AML-193 (cell line): ENCODE measurements around the gene IGFBP1.
"Not testable (repeated sequence)": the region's sequence is repeated elsewhere in the genome, so short reads cannot be mapped to it uniquely, and the experiment has no call there.

Experiments
- DNase-seq, 2 experiments: peaks; one replicate each; lab custom pipeline; 2025; lab: John Stamatoyannopoulos, UW

The IGFBP1 gene

DNA sequence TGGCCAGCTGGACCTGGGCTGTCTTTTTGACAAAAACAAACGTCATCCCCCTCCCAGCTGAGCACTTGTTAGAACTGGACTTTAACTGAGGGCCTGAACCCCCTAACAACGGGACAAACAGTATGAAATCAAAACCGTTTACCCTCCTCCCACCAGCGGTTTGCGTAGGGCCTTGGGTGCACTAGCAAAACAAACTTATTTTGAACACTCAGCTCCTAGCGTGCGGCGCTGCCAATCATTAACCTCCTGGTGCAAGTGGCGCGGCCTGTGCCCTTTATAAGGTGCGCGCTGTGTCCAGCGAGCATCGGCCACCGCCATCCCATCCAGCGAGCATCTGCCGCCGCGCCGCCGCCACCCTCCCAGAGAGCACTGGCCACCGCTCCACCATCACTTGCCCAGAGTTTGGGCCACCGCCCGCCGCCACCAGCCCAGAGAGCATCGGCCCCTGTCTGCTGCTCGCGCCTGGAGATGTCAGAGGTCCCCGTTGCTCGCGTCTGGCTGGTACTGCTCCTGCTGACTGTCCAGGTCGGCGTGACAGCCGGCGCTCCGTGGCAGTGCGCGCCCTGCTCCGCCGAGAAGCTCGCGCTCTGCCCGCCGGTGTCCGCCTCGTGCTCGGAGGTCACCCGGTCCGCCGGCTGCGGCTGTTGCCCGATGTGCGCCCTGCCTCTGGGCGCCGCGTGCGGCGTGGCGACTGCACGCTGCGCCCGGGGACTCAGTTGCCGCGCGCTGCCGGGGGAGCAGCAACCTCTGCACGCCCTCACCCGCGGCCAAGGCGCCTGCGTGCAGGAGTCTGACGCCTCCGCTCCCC, at the start of gene IGFBP1:
IGFBP1 (plus strand) TSS at position 304 of the 808 bp plus-strand sequence; CDS start at position 469, 165 bp downstream.
- DNase-seq = no peak

DNA sequence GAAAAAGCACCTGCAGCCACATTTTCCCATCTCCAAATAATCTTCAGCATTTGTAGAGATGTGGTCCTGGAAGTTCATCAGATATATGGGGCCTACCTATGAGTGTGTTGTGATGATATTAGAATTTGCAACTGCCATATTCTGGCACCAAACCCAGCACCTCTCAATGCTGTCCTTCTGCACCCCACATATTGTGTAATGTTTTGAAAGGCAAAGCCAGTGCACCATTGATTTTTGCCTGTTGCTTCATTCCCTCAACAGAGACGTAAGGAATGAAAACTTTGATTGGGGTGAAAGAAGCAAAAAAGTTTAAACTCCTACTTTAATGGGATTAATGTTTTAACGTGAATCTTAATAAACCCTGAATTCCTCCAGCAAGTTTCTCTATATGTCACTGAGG, 49.4 kb upstream of the IGFBP1 start:
- DNase-seq = not testable (repeated sequence)

DNA sequence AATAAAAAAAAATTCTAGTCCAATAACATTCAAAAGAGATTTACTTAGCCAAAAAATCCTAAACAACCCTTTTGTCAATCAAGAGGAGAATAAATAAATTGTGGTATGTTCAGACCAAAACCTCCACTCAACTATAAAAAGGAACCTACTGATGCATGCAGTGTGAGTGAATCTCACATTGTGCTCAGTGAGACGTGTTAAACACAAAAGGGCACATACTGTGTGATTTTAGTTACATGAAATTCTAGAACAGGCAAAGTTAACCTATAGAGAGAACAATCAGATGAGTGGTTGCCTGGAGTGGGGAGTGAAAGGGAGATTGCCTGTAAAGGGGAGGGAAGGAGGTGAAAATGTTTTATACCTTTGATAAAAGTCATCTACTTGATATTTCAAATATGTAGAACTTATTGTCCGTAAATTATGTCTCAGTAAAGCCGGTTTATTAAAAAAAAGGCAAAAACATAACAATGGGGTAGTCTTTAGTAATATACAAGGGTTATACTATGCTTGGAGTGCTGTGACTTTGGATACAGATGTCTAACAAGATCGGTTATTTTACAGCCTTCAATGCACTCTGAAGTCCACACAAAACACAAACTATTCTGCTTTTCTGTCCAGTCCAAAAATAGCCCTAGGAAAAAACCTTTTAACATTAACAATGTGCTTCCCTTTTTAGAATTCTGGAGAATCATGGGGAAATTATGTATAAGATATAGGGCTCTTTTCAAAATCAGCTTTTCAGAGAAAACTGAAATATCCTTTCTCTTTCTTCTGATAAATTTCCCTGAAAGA, 46.2 kb upstream of the IGFBP1 start:
- DNase-seq = not testable (repeated sequence)

DNA sequence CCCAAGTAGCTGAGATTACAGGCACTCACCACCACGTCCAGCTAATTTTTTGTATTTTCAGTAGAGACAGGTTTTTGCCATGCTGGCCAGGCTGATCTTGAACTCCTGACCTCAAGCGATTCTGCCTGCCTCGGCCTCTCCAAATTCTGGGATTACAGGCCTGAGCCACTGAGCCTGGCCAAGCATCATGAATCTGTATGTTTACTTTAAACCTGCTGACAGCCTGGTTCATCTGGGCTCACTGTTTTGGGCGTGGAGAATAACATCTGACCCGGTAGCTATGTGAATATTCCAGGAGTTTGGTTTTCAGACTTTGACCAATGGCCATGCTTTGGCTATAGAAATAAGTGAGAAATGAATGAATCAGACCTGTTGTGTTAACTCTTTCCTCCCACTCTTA, 41.8 kb upstream of the IGFBP1 start:
- not testable (repeated sequence) for DNase-seq

DNA sequence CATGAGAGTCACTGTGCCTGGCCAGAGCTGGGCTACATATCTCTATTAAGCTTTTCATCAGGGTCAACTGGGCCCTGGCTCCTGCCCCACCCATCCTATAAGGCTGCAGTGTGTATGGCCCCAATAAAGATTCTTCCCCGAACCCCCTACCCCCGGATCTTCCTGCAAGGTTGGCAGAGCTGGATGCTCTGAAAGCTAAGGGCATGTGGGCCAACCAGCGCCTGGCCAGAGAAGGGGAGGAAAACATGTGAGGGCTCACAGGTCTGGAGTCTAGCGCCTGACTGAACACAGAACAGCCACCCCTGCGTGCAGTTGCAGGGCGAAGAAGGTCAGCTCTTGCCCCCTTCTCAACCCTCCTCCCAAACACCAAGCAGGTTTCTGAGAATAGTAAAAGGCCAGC, 39.6 kb upstream of the IGFBP1 start:
- DNase-seq = not testable (repeated sequence)

DNA sequence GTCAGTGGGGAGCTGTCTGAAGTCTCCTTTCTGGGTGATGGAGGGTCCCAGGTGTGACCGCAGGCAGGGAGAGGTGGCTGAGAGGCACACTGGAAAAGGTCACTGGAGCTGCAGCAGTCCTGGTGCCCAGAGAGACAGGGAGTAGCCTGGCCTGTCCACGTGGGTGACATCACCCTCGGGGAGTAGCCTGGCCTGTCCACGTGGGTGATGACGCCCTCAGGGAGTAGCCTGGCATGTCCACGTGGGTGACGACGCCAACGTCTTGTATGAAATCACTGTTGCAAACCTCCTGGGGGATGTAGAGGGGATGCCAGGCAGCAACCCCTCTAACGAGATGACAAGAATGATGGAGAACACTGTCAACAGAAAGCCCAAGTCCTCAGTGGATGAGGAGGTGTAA, 35.3 kb upstream of the IGFBP1 start:
- DNase-seq = not testable (repeated sequence)

DNA sequence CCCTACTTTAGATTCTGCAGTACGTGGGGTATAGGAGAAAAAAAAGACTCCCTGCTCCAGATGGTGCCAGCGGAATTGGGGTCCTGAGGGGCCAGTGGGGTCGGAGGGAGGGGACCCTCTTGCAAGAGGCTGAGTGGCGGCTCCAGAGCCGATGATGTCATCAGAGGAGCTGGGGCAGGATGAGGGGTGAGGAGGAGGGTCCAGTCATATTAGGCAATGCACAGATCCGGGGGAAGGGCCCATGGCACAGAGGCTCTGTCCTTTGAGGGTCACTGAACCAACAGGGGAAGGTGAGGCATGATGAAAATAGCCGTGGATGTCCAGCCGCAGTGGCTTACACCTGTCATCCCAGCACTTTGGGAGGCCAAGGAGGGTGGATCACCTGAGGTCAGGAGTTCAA, 34.8 kb upstream of the IGFBP1 start:
- DNase-seq = not testable (repeated sequence)

DNA sequence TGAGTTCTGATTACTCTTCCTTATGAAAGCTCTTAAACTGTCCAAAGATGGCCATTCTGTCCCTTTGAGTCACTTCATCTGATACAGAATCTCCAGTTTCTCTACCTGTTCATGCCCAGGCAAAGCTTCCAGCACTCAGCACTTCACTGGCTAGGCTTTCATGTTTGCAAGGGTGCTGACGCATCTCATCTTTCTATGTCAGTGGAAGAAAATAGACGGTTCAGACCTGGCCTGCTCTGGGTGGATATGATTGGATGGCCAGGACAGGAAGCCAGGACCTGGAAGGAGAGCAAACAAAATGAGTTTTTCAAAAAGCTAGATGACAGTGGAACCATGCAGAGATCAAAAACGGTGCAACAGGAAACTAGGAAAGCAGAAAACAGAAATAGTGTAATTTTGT, 32.6 kb upstream of the IGFBP1 start:
- DNase-seq = not testable (repeated sequence)

DNA sequence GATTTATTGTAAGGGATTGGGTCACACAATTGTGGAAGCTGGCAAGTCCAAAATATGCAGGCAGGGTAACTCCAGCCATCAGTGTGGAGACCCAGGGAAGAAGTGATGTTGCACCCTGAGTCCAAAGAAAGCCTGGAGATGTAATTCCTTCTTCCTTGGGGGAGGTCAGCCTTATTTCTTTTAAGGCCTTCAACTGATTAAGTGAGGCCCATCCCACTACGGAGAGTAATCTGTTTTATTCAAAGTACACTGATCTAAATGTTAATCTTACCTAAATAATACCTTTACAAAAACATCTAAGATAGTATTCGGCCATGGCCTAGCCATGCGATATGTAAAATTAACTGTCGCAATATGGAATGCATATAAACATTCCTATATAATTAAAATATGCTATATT, 31.4 kb upstream of the IGFBP1 start:
- DNase-seq = not testable (repeated sequence)

DNA sequence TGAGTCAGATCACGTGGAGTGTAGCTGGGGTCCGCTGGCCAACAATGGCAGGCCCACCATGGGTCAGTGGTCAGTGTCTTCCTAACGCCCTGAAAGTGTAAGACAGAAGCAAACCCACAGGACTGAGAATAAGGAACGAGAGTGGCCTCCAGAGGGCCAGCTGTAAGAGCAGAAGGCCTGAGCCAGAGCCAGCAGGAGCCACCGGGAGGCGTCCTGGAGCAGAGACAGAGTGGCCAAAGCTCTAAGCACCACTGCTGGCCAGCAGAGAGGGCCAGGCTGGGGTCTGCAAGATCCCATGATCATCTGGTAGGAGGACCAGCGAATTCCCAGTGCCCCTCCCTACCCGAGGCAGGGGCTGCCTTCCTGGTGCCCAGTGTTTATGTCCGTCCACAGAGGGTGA, 24.6 kb upstream of the IGFBP1 start:
- DNase-seq = no peak

DNA sequence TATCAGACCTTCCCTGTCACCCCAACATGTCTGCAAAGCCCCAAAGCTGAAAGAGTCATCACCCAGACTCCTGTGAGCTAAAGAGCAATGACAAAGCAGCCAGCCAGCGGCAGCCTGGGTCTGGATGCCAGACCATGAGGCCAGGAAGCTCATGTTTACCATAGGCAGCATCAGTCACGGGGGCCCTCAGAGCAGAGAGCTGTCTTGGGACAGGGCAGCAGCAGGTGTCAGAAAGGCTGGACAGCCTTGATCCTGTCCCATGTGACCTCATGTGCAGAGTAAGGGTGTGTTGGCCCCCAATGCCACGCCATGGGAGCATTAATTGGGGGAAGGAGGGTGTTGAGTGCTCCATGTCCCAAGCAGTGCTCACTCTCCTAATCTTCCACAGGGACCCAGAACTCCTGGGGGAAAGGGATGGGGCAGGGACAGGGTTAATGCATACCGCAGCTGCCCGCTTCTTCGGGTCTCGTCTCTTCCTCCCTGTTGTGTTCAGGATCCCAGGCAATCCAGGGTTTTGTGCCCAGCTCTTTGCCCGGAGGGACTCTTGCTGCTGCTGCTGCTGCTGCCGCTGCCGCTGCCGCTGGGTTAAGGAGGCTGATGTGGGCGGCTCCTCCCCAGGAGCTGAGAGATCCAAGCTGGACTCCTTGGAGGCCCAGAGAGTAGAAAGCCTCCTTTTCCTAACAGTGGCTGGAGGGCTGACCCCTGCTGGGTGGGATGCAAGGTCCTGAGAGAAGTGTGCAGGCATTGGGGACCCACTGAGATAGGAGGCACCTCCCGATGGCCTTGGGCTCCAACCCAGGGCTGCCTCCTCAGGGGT, 22.5 kb upstream of the IGFBP1 start:
- DNase-seq = no peak

DNA sequence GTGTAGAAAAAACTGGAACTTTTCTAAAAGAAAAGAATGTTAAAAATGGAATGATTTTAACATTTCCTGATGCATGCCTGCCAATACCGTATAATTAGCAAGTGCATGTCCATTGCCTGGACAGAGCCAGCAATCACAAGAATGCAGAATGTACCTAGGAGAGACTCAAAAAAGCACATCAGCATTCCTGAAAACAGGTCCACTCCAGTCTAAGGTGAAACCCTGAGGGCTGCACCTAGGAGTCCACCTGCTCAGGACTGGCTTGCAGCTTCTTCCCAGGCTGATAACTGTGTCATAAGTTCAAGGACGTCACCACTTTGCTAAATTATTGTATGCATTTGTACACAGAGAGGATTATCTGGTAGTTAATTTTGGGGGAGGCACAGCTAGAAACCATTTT, 20.8 kb upstream of the IGFBP1 start:
- DNase-seq = no peak

DNA sequence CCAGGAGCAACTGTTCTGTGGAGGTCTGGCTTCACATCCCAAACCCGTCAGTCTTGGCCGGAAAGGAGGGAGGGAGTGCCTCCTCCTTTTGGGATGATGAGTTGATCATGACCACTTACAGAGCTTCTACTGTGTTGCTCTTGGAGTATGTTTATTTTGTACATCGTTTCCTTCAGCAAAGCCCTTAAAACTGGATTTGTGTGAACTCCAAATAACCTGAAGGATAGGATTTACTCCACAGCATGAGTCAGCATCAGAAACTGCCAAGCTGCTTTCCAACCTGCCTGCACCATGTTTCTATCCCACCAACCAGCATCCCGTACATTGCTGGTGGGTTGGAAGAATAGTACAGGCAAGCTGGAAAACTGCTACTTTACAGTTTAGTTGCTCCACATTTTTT, 18.9 kb upstream of the IGFBP1 start:
- no peak for DNase-seq

DNA sequence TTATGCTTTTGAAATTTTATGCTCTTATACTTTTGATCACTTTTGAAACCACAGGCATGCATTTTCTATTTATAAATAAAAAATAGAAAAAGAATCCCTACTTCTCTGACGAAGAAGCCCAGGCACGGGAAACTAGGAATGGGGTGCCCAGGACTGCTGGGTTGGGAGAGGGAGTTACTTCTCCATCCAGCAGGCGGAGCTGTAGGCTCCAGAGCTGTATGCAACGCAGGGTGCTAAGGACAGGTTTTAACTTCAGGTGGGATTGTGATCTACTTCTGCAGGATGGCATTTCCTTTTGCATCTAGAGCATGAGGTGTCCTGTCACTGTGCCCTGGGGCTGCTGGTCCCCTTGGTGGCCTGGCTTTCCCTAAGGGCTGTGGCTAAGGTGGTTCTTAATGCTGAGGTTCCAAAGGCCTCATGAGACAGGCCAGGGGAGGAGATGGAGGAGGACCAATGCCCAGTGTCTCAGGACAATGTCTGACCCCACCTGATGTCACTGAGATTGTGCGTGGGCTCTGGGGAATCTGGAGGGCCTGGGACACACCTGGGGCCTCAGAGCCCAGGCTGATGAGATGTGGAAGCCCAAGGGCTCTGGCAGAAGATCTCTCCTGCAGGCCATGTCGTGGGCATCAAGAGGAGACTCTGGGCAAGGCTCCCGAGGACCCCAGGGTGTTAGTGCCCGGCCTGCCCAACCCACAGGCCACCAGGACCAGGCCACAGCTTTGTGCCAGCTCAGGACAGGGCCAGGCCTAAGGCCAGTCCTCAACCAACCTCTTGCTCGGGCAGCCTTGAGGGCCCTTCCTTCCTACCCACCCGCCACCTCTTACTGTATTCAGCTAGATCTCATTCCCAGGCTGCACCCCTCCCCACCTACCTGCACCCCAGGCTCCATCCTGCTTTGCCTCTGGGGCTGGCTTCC, 15.9 kb upstream of the IGFBP1 start:
- no peak for DNase-seq

DNA sequence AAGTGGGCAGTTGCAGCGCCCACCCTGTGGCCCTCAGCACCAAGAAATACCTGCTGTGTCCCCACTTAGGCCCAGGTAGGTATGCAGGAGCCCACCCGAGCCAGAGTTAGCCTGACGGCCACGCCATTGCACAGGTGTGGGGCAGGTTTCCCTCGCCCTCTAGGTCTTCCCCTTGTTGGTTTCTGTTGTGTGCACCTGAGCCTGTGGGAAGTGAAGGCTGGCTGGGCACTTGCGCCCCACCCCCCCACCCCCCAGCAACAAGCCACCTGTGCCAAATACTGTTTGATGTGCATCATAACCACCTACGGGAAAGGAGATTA, 15.3 kb upstream of the IGFBP1 start, which contains the start of gene CCDC201:
CCDC201 (minus strand) TSS at position 48 of the 320 bp plus-strand sequence. CDS start 75 bp downstream, outside the sequence.
- DNase-seq = no peak

DNA sequence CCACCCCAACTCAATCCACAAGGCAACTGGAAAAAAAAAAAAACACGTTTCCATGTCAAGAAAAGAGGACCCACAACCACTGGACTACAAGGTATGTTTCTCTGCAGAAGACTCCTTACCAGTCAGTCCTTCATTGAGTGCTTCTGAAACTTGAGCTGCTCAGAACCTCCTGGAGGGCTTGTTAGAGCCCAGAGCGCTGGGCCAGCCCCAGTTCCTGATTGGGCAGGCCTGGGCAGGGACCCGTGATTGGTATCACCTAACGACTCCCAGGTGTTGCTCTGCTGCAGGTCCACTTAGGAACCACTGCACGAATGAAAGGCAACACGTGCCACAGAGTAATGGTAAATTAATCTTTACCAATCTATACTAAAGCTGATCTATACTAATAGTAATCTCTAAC, 14.9 kb upstream of the IGFBP1 start:
- no peak for DNase-seq

DNA sequence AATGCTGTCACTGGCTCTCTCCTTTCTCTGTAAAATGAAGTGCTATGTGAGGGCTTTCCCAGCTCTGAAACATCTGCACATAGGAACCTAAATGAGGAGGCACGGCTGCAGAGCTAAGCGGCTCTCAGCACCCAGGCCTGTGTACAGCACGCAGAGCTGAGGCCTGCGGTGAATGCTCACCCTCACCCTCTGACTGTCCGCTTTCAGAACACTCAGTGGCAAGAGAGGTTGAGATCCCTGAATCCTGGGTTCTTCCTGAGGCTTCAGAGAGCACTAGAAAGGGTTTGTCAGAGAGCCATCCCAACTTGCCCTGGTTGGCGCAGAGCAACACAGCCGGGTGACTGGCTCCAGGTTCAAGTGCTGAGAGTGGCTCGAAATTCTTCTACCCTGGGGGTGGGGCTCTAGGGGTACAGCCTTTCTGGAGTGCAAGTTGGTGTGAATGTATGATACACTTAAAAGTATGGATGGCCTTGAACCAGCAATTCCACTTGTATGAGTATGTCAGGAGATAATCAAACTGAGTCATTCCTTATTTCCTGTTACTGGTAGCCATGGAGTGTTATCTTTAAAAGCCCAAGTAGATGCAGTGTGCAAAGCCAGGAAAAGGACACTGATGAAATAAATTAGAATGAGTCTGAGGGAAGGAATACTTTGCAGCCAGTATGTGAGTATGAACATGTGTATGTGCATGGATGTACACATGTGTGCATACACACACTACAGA, 13.7 kb upstream of the IGFBP1 start:
- no peak for DNase-seq

DNA sequence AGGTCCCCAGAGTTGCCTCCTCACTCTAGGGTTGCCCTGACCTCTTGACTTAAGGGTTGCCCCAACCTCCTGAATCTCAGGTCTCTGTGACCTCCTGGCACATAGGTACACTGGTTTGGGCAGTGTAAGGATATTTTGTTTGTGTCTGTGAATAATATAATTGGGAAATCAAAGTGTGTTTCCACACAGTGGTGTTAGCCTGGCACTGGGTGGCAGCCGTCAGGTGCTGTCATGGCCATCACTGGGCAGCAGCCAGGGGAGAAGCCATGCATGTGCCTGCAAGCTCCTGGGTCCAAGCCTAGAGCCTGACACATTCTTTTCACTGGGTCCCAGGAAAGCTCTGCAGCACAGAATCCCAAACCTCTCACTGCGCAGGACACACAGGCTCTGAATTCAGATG, 11.8 kb upstream of the IGFBP1 start:
- DNase-seq = no peak

DNA sequence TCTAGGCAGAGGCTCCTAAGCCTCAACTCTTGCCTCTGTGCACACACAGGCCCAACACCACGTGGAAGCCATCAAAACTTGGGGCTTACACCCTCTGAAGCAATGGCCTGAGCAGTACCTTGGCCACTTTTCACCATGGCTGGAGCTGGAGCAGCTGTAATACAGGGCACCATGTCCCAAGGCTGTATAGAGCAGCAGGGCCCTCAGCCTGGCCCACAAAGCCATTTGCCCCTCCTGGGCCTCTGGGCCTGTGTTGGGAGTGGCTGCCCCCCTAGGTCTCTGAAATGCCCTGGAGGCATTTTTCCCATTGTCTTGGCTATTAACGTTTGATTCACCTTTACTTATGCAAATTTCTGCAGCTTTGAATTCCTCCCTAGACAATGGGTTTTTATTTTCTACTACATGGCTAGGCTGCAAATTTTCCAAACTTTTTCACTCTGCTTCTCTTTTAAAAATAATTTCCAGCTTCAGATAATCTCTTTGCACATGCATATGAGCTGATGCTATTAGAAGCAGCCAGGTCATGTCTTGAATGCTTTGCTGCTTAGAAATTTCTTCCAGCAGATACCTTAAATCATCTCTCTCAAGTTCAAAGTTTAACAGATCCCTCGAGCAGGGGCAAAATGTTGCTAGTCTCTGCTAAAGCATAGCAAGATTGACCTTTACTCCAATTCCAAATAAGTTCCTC, 9.7 kb upstream of the IGFBP1 start:
- no peak for DNase-seq

DNA sequence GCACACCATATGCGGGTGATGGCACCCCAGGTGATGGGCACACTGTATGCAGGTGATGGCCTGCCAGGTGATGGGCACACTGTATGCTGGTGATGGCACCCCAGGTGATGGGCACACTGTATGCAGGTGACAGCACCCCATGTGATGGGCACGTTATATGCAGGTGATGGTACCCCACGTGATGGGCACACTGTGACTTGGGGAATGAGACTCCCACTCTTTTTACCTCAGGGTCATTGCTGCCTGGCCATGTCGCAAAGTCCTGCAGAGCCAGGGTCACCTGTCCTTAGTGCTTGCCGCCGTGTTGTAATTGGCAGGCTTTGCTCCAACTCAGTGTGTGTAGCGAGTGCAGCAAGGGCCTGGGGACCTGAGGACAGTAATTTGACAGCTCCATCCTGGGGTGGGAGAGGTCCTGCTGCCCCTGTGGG, 7.8 kb upstream of the IGFBP1 start:
- no peak for DNase-seq
